NB4 (cell line): ENCODE results near the gene DEFB132.
A peak's percentile ranks its signal among the peaks of the same experiment; 100 is the strongest.

ENCODE experiments used
- DNase-seq: peaks from one replicate; pipeline ENCODE4 v3.0.0; 2010; ENCODE audit warnings: low read depth
- H3K4me3 ChIP-seq: one replicate; pipeline ENCODE4 v1.5.1; 2011; ENCODE audit warnings: mild to moderate bottlenecking, low read depth, low read length, moderate library complexity
- MAX ChIP-seq: IDR thresholded peaks from 2 replicates; pipeline ENCODE4 v1.6.1; 2011; ENCODE audit warnings: low read depth, low read length
- MYC ChIP-seq: IDR thresholded peaks from 2 replicates; pipeline ENCODE4 v1.6.1; 2011; ENCODE audit warnings: low read depth, low read length
- POLR2A ChIP-seq: IDR thresholded peaks from 2 replicates; pipeline ENCODE4 v1.6.1; 2011; ENCODE audit warnings: mild to moderate bottlenecking; ENCODE audit not compliant: insufficient read length; ENCODE audit errors: extremely low read depth
- TF ChIP-seq, protein P1 (sequence below): IDR thresholded peaks from one replicate; pipeline ENCODE4 v1.5.1; 2012; ENCODE audit warnings: low read depth, low read length

The DEFB132 gene

DNA sequence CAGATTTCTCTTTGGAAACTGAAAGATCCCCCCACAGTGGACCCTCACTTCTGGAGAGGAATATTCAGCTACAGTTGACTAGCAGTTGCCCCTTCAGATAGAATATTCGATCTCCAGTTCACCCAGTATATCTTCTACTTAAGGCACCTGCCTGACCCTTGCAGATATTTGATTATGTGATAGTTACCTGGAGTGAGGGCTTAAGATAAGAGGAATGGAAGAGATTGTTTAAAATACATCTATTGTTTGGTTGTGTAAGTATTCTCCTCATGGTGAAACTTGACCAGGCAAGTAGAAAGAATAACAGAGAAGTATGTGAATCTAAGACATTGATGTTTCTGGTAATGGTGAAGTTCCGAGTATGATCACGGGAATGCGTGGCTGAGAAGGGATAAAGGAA is 38.3 kb downstream of the DEFB132 start:
- DNase-seq = no peak
- H3K4me3 ChIP-seq = no peak overlapping the region
- TF ChIP-seq, protein P1, sequence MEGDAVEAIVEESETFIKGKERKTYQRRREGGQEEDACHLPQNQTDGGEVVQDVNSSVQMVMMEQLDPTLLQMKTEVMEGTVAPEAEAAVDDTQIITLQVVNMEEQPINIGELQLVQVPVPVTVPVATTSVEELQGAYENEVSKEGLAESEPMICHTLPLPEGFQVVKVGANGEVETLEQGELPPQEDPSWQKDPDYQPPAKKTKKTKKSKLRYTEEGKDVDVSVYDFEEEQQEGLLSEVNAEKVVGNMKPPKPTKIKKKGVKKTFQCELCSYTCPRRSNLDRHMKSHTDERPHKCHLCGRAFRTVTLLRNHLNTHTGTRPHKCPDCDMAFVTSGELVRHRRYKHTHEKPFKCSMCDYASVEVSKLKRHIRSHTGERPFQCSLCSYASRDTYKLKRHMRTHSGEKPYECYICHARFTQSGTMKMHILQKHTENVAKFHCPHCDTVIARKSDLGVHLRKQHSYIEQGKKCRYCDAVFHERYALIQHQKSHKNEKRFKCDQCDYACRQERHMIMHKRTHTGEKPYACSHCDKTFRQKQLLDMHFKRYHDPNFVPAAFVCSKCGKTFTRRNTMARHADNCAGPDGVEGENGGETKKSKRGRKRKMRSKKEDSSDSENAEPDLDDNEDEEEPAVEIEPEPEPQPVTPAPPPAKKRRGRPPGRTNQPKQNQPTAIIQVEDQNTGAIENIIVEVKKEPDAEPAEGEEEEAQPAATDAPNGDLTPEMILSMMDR = no peak
- TF ChIP-seq MAX (no peak), MYC (no peak), POLR2A (no peak)

DNA sequence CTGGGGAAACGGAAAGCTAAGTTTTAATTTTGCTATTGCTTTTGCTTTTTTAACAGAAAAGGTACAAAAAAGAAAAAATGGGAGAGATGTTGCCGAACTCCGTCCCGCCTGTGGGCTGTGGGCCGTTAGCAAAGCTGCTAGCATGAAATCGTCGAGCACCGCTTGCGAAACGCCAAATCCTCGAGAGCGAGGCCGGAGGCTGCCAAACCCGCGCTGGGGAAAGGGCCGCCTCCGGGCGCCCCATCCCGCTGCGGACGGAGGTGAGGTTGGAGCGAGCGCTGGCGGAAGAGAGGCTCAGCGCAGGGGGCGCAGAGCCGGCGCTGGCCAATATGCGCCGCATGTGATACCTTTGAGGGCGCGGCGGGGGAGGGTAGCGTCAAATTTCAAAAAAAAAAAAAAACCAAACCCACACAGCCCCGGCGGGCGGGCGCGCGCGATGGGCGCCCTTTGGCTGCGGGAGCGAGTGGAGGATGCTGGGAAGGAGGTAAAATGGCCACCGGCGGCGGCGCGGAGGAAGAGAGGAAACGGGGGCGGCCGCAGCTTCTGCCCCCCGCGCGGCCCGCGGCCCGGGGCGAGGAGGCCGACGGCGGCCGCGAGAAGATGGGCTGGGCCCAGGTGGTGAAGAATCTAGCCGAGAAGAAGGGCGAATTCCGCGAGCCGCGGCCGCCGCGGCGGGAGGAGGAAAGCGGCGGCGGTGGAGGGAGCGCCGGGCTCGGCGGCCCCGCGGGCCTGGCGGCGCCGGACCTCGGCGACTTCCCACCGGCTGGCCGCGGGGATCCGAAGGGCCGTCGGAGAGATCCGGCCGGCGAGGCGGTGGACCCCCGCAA is 39.8 kb downstream of the DEFB132 start, which contains the start of gene ZCCHC3:
TSS of gene ZCCHC3 (plus strand) at position 473 of the 827 bp plus-strand sequence. CDS start at position 490, 17 bp downstream.
- peak; percentile 98 for DNase-seq
- peak within 1 kb of the TSS; percentile 95 for H3K4me3 ChIP-seq
- TF ChIP-seq MAX (peak; percentile 84), MYC (peak; percentile 91), POLR2A (peak; percentile 65)
- TF ChIP-seq, protein P1 = no peak

DNA sequence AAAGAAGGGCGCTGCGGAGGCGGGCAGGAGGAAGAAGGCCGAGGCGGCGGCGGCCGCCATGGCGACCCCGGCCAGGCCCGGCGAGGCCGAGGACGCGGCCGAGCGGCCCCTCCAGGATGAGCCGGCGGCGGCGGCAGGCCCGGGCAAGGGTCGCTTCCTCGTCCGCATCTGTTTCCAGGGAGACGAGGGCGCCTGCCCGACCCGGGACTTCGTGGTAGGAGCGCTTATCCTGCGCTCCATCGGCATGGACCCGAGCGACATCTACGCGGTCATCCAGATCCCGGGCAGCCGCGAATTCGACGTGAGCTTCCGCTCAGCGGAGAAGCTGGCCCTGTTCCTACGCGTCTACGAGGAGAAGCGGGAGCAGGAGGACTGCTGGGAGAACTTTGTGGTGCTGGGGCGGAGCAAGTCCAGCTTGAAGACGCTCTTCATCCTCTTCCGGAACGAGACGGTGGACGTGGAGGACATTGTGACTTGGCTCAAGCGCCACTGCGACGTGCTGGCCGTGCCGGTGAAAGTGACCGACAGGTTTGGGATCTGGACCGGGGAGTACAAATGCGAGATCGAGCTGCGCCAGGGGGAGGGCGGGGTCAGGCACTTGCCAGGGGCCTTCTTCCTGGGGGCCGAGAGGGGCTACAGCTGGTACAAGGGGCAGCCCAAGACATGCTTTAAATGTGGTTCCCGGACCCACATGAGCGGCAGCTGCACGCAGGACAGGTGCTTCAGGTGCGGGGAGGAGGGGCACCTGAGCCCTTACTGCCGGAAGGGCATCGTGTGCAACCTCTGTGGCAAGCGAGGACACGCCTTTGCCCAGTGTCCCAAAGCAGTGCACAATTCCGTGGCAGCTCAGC is 40.6 kb downstream of the DEFB132 start:
- peak; percentile 88 for DNase-seq
- TF ChIP-seq MYC (peak; percentile 41), POLR2A (peak; percentile 64), MAX (peak; percentile 46)
- TF ChIP-seq, protein P1 = no peak
- peak overlapping the region; percentile 95 for H3K4me3 ChIP-seq

- H3K4me3 ChIP-seq = peak overlapping the region; percentile 95
- TF ChIP-seq MAX (peak; percentile 73), POLR2A (no peak), MYC (no peak)
- DNase-seq = no peak
Observed at GRCh38 chr20:298776-299391, 41.4 kb downstream of the DEFB132 start.

DNA sequence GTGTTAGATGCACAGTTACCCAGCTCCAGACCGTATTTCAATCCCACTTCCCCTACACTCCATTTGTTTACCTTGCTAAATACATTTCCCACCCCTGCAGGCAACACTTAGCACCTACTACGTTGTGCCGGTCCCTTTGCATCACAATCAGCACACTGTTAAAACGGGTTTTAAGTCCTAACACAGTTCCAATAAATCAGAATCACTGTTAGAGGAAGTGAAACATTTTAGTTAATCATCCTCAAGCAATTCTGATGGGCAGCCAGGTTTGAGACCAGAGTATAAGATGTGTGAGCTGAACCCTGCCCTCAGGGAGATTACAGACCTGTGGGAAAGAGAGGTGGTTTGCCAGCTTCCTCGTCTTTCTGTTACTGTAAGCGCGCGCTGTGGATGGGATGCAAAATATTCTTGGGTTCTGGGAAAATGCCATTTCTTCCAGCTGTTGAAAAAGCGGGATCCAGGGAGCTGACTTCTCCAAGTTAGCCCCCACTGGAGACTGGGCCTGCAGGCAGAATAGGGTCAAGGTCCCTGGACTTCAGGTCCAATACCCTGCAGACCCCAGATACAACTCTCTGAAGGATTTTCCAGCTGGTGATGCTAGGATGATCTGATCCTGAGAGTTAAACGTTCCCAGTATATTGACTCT is 42.9 kb downstream of the DEFB132 start:
- TF ChIP-seq, protein P1 = no peak
- TF ChIP-seq MYC = no peak
- no peak for TF ChIP-seq MAX
- peak overlapping the region; percentile 95 for H3K4me3 ChIP-seq
- peak; percentile 38 for DNase-seq
